ENCODE data around the gene CDC25C. TPM values are rescaled to one million over a fixed set of nuclear protein-coding genes. Genes with fewer than 3 reads are reported as not detected.
"Not testable (repeated sequence)": the region's sequence is repeated elsewhere in the genome, so short reads cannot be mapped to it uniquely, and the experiment has no call there.

Gene CDC25C
- total RNA-seq, 1 experiment from 2014 or later = 13.4 TPM

DNA sequence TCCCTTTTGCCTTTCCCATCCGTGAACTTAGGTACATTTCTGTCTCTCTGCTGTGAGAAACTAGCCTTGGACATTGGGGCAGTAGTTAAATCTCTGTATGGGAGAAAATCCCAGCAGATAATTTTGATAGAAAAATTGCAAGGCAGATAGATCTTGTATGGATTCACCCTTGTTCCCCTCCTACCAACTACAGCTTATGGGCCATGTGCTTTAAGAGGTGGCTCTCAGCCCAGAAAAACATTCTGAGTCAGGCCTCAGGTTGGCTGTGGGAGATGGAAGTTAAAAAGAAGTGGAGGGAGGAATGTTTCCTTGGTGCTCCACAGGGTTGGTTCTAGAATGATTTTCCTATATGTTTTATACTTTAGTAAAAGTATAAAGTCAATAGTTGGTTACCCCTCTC, 19.5 kb upstream of the CDC25C start:
- DNase-seq (ENCODE audit: low read depth) = peak; percentile 21
- in situ Hi-C loops (cut with HindIII; ENCODE audit: low pct_unique_long_range_greater_than_20kb, low sequenced_read_pairs) = no loop called here

- DNase-seq (ENCODE audit: low read depth) = no peak
- in situ Hi-C loops (cut with HindIII; ENCODE audit: low pct_unique_long_range_greater_than_20kb, low sequenced_read_pairs) = no loop called here
These were observed 18.9 kb upstream of the CDC25C start for GRCh38 chr5:138350563-138350890.

DNA sequence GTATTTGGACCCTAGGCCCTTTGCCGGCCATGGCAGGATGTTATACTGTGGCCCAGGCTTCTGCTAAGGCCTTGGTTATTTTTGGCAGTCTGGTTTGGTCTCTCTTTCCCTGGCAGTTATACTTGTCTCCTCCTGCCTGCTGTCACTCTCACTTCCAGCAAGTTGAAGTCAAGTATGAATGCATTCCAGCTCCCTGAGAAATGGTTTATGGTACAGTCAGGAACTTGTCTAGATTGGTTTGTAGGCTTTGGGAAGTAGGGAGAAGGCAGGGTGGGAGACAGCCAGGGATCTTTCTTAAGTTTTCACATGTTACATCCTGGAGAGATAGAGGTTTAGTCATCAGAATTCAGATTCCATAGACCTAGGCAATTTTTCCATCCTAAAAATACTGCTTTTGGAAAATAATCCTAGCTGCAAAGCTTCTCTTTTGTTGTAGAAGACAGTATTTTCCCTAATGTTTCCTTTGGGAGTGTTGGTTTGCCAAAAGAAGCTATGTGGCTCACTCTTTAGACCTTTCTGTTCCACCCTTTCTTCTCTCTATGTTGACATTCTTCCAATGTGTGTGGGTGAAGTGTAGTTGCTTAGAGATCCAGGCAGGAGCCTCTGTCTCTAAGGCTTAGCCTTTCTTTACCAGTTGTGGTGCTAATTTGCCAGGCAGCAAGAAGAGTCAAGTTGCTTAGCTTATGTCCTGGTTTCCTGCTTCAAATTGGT, 18.4 kb upstream of the CDC25C start:
- in situ Hi-C loops (cut with HindIII; ENCODE audit: low pct_unique_long_range_greater_than_20kb, low sequenced_read_pairs) = no loop called here
- DNase-seq (ENCODE audit: low read depth) = no peak

DNA sequence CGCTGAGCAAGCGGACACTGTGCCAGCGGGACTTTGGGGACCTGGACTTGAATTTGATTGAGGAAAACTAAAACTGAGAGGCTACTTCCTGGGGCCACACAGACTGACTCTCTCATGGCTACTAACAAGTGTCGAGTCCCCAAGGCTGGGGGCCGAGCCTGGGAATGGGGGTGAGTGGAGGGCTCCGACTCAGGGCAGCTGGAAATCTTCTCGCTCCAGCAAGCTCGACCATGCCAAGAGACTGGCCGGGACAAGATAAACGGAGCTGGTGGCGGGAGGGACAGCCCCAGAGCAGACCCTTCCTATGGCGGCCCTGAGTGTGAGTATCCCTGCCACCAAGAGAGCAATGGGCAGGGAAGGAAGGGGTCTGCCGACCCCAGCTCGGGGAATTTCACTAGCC, 15.3 kb upstream of the CDC25C start:
- no peak for DNase-seq (ENCODE audit: low read depth)
- in situ Hi-C loops (cut with HindIII; ENCODE audit: low pct_unique_long_range_greater_than_20kb, low sequenced_read_pairs) = no loop called here

GRCh38 chr5:138344887-138345622, 13.5 kb upstream of the CDC25C start:
- no peak for DNase-seq (ENCODE audit: low read depth)
- in situ Hi-C loops (cut with HindIII; ENCODE audit: low pct_unique_long_range_greater_than_20kb, low sequenced_read_pairs) = no loop called here

GRCh38 chr5:138340008-138340407, 8.4 kb upstream of the CDC25C start:
- in situ Hi-C loops (cut with HindIII; ENCODE audit: low pct_unique_long_range_greater_than_20kb, low sequenced_read_pairs) = no loop called here
- no peak for DNase-seq (ENCODE audit: low read depth)

GRCh38 chr5:138339464-138339863, 7.9 kb upstream of the CDC25C start:
- in situ Hi-C loops (cut with HindIII; ENCODE audit: low pct_unique_long_range_greater_than_20kb, low sequenced_read_pairs) = no loop called here
- no peak for DNase-seq (ENCODE audit: low read depth)

DNA sequence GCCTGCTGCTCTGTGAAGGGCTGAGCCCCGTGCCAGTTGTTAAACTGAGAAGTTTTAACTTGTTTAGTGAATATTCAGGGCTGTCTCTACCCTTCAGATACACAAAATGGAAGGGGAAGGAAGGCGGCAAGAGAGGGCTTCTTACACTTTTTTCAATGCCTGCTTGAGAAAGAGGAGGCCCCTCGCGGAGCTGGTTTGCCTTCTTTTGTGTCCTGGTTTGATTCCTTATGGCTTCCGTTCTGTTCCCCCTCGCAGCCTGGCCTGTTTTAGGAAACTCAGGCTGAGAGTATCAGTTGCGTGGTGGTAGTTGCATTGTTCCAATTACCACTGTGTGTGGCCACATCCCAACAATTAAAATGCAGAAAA, 7.5 kb upstream of the CDC25C start:
- DNase-seq (ENCODE audit: low read depth) = no peak
- in situ Hi-C loops (cut with HindIII; ENCODE audit: low pct_unique_long_range_greater_than_20kb, low sequenced_read_pairs) = no loop called here

- in situ Hi-C loops (cut with HindIII; ENCODE audit: low pct_unique_long_range_greater_than_20kb, low sequenced_read_pairs) = no loop called here
These were observed 6.9 kb upstream of the CDC25C start for GRCh38 chr5:138338411-138339090.

GRCh38 chr5:138337685-138338410, 6.2 kb upstream of the CDC25C start, which contains the start of gene FAM53C:
FAM53C (plus strand) TSS chr5:138338266; CDS start chr5:138341336, 3,070 bp downstream.
- DNase-seq (ENCODE audit: low read depth) = peak; percentile 93

More at GRCh38 chr5:138338411-138339090, 6.9 kb upstream of the CDC25C start:
- DNase-seq (ENCODE audit: low read depth) = no peak

GRCh38 chr5:138336952-138337684, 5.5 kb upstream of the CDC25C start:
- DNase-seq (ENCODE audit: low read depth) = peak; percentile 89
- in situ Hi-C loops (cut with HindIII; ENCODE audit: low pct_unique_long_range_greater_than_20kb, low sequenced_read_pairs) = no loop called here

More at GRCh38 chr5:138337685-138338410, 6.2 kb upstream of the CDC25C start, which contains the start of gene FAM53C:
- in situ Hi-C loops (cut with HindIII; ENCODE audit: low pct_unique_long_range_greater_than_20kb, low sequenced_read_pairs) = no loop called here

- in situ Hi-C loops (cut with HindIII; ENCODE audit: low pct_unique_long_range_greater_than_20kb, low sequenced_read_pairs) = no loop called here
- peak; percentile 19 for DNase-seq (ENCODE audit: low read depth)
These were observed 3.4 kb upstream of the CDC25C start for GRCh38 chr5:138334867-138335447.

GRCh38 chr5:138330813-138331448, 673 bp downstream of the CDC25C start:
- in situ Hi-C loops (cut with HindIII; ENCODE audit: low pct_unique_long_range_greater_than_20kb, low sequenced_read_pairs) = no loop called here
- DNase-seq (ENCODE audit: low read depth) = no peak

DNA sequence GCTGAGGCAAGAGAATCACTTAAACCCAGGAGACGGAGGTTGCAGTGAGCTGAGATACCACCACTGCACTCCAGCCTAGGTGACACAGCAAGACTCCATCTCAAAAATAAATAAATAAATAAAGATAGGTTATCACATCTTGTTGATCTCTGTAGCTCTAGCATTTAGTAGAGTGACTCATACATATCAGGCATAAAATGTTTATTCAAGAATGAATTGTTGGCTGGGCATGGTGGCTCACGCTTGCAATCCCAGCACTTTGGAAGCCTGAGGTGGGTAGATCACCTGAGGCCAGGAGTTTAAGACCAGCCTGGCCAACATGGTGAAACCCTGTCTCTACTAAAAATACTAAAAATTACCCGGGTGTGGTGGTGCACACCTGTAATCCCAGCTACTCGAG, 13.4 kb downstream of the CDC25C start:
- DNase-seq (ENCODE audit: low read depth); in situ Hi-C loops (cut with HindIII; ENCODE audit: low pct_unique_long_range_greater_than_20kb, low sequenced_read_pairs): not testable (repeated sequence)

DNA sequence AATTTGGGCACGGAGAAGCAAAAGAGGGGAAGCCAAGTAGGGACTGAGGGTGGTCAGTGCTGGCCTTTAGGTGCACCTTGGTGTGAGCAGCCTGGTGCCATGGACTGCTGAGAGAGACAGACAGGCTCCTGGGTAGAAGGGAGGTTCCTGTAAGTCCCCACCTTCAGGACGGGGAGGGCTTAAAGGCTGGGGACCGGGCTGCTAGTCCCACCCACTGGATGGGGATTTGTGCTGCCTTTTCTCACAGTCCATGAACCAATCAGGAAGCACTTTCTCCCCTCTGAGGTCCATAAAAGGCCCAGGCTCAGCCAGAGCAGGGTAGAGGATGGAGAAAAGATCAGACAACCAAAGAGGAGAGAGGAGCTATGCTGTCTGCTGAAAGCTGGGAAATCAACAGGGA, 15.2 kb downstream of the CDC25C start:
- DNase-seq (ENCODE audit: low read depth) = no peak
- in situ Hi-C loops (cut with HindIII; ENCODE audit: low pct_unique_long_range_greater_than_20kb, low sequenced_read_pairs) = no loop called here

GRCh38 chr5:138315751-138316278, 15.8 kb downstream of the CDC25C start:
- in situ Hi-C loops (cut with HindIII; ENCODE audit: low pct_unique_long_range_greater_than_20kb, low sequenced_read_pairs) = no loop called here
- no peak for DNase-seq (ENCODE audit: low read depth)

GRCh38 chr5:138305797-138306196, 25.8 kb downstream of the CDC25C start:
- DNase-seq (ENCODE audit: low read depth) = no peak
- in situ Hi-C loops (cut with HindIII; ENCODE audit: low pct_unique_long_range_greater_than_20kb, low sequenced_read_pairs) = no loop called here

Data from Caki2 (cell line).